SHP77 (cell line): Measurements from ENCODE around the gene ARHGAP10.

Experiments
- DNase-seq, 2 experiments: peaks; one replicate each; lab custom pipeline; 2025; lab: John Stamatoyannopoulos, UW

The ARHGAP10 gene

GRCh38 chr4:148093065-148093464 is 361.2 kb downstream of the ARHGAP10 start:
- DNase-seq = no peak

GRCh38 chr4:148094149-148094548 is 362.3 kb downstream of the ARHGAP10 start:
- DNase-seq = no peak

DNA sequence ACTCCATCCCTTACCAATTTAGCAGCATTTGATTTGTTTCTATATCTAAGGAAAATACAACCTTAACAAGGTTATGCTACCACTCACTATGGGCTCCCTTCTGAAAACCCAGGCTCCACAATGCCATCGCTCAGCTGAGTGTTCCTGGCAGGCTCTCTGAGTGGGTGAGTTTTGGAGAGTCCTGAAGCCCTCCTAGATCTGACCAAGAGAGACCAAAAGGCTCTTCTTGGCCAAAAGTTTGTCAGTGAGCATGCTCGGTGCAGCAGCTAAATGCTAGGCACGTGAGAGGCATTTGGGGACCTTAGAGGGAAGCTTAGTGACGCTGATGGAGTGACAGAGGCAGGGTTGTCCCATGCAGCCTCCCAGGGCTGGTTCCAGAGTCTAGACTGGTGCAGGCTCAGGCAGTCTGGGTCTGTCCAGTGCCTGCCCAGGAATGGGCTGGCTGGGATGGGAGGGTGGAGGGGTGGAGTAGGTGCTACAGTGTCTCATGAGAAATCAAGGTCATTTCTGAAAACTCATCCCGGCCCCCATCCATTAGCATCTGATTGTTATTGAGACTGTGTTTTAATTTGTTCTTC is 363.5 kb downstream of the ARHGAP10 start:
- no peak for DNase-seq

- DNase-seq = no peak
Observed at GRCh38 chr4:148097801-148098200, 365.9 kb downstream of the ARHGAP10 start.

GRCh38 chr4:148101235-148101634 is 369.3 kb downstream of the ARHGAP10 start:
- no peak for DNase-seq

DNA sequence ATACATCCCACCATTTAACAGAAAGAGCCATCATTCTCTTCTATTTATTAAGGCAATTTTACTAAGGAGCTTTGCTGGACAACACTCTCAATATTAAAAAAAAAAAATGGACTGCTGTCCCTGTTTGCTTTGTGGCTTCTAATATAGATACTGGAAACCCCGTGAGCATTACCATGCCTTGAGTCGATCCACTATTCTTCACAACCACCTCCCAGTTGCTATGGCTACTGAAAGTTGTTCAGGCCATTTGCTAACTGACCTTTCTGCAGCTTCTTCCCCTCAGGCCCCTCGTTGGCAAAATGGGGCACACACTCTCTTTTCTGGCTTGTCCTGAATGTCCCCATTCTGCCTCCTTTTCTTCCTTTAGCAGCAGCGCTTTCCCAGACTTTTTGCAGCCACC is 369.9 kb downstream of the ARHGAP10 start:
- DNase-seq = no peak

GRCh38 chr4:148103597-148104355 is 371.9 kb downstream of the ARHGAP10 start:
- DNase-seq = no peak

- DNase-seq = no peak
Observed at GRCh38 chr4:148108766-148109165, 376.9 kb downstream of the ARHGAP10 start.

- no peak for DNase-seq
Observed at GRCh38 chr4:148109216-148109615, 377.3 kb downstream of the ARHGAP10 start.

GRCh38 chr4:148110169-148110568 is 378.3 kb downstream of the ARHGAP10 start:
- no peak for DNase-seq

GRCh38 chr4:148112231-148112982 is 380.5 kb downstream of the ARHGAP10 start:
- no peak for DNase-seq

DNA sequence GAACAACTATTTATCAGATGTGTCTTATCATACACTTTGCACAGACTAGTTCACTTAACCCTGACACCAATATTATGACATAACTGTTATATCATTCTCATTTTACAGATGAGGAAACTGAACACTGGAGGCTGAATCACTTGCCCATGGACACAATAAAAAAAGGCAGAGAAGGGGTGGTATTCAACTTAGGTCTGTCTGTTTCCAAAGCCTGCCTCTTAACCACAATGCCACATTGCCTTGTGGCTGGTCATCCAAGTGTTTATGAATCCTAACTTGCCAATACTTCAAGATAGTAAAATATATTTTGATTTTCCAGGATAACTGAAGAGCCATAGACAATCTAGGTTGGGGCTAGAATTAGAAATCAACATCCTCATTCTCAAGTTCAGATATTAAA is 382.5 kb downstream of the ARHGAP10 start:
- no peak for DNase-seq

- DNase-seq = no peak
Observed at GRCh38 chr4:148116264-148116663, 384.4 kb downstream of the ARHGAP10 start.

DNA sequence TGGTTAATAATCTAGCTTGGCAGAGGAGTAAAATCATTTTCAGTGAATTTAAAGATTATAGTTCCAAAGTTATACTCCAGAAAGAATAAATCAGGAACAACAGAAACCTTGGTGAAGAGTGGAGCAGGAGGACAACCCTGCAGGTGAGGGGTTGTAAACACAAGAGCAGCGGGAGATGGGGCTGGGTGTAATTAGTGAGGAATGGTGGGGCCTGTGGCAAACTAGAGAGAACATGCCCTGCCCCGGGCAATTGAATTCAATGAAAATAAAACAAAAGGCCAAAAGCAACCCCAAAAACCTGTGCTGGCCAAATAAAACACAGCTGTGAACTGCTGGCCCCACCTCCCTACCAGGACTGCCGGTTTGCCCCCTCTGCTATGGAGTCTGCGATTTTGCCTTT is 385.1 kb downstream of the ARHGAP10 start:
- DNase-seq = no peak

DNA sequence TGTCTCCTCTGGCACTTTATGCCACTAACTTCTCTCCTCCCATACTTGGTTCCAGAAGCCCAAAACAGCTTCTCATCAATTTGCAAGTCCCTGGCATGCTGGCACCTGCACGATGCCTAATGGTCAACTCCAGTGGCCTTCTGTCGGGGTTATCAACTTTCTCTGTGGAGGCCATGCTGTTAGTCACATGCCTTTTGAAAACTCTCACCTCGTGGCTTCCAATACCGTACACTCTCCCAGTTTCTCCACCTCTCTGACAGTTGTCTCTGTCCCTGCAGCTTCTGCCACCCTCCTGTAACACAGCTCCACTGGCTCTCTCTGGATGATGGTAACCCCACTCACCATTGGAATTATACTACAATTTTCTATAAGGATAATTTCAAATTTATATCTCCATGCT is 386.3 kb downstream of the ARHGAP10 start:
- DNase-seq = no peak

- DNase-seq = no peak
Observed at GRCh38 chr4:148118633-148119032, 386.7 kb downstream of the ARHGAP10 start.

- DNase-seq = no peak
Observed at GRCh38 chr4:148120216-148120615, 388.3 kb downstream of the ARHGAP10 start.
